A549 (cell line): ENCODE measurements around the gene ALDH6A1. TPM values are rescaled to one million over a fixed set of nuclear protein-coding genes. Genes with fewer than 3 reads are reported as not detected.

Experiments
- ATAC-seq, 2 experiments: fragments of 200-7000 bp in 1 of 2; fragments of >200 bp in 1 of 2; cut with Nextera tagmentation in 1 of 2; cut with Tn5 transposase in 1 of 2; 3 replicates each; pipeline versions ENCODE4 v1.8.0 to v1.9.1; 2018 to 2020; ENCODE audit warnings: mild to moderate bottlenecking in 1 of 2, moderate library complexity in 1 of 2
- CTCF ChIA-PET: fragments of 300-600 bp; sonication (Branson Sonifier 250); formaldehyde crosslinking; extraction: SDS; loops from one replicate; lab custom pipeline; 2021; ENCODE audit warnings: antibody characterized with exemption, inconsistent platforms; lab: Yijun Ruan, JAX
- POLR2A ChIA-PET: fragments of 350-600 bp; formaldehyde crosslinking; extraction: SDS; loops from one replicate; lab custom pipeline; 2021; ENCODE audit warnings: antibody characterized with exemption, inconsistent platforms; lab: Yijun Ruan, JAX
- DNase-seq, 2 experiments: peaks; one replicate each; pipeline versions ENCODE4 v3.0.0 to v3.0.0-alpha.2; 2011 to 2016; ENCODE audit warnings: low read depth in 1 of 2, low spot score in 1 of 2
- FAIRE-seq: peaks from 2 replicates; lab custom pipeline; 2011; peaks lifted over from hg19 to GRCh38; lab: Jason Lieb, UNC
- H3K27ac ChIP-seq, 2 experiments: fragments of >200 bp; sonication (Bioruptor Twin); formaldehyde crosslinking; 3 replicates each; pipeline ENCODE4 v1.5.1; 2016 to 2017
- H3K4me1 ChIP-seq: fragments of >200 bp; sonication (Bioruptor Twin); formaldehyde crosslinking; 3 replicates; pipeline ENCODE4 v1.6.1; 2016
- H3K4me2 ChIP-seq: fragments of >200 bp; sonication (Bioruptor Twin); formaldehyde crosslinking; 3 replicates; pipeline ENCODE4 v1.6.1; 2016
- H3K4me3 ChIP-seq: fragments of >200 bp; sonication (Bioruptor Twin); formaldehyde crosslinking; 3 replicates; pipeline ENCODE4 v1.5.1; 2016
- H3K9me3 ChIP-seq: fragments of >200 bp; sonication (Bioruptor Twin); formaldehyde crosslinking; 3 replicates; pipeline ENCODE4 v1.6.1; 2016
- EHF ChIP-seq: fragments of 250-450 bp; sonication (Bioruptor Pico); IDR thresholded peaks from 2 replicates; pipeline ENCODE4 v1.5.0; 2020; ENCODE audit warnings: mild to moderate bottlenecking
- EHMT2 ChIP-seq: fragments of 200-600 bp; sonication (generic); IDR thresholded peaks from 2 replicates; pipeline ENCODE4 v1.6.1; 2016; ENCODE audit warnings: antibody characterized with exemption, low read depth, mild to moderate bottlenecking, moderate library complexity
- ELK1 ChIP-seq: fragments of 150-350 bp; IDR thresholded peaks from 2 replicates; pipeline ENCODE4 v1.6.1; 2014; ENCODE audit warnings: low read depth, mild to moderate bottlenecking, low read length
- EP300 ChIP-seq, 2 experiments: fragments of >200 bp; sonication (Bioruptor Twin); formaldehyde crosslinking; IDR thresholded peaks; 2 replicates in 1 of 2; 3 replicates in 1 of 2; pipeline ENCODE4 v1.6.1; 2016 to 2017
- FOSL2 ChIP-seq, 2 experiments: fragments of 450-650 bp in 1 of 2; fragments of >200 bp in 1 of 2; sonication (Bioruptor Twin) in 1 of 2; formaldehyde crosslinking; IDR thresholded peaks; 2 replicates each; pipeline versions ENCODE4 v1.5.0 to v1.6.1; 2016 to 2020; ENCODE audit warnings: mild to moderate bottlenecking in 1 of 2, moderate library complexity in 1 of 2
- HDAC2 ChIP-seq: fragments of 200-600 bp; sonication (generic); IDR thresholded peaks from 2 replicates; pipeline ENCODE4 v1.6.1; 2016
- HMGXB4 ChIP-seq: fragments of 250-450 bp; sonication (Bioruptor Pico); IDR thresholded peaks from 2 replicates; pipeline ENCODE4 v1.5.0; 2021; ENCODE audit warnings: mild to moderate bottlenecking, moderate library complexity, borderline replicate concordance
- JUN ChIP-seq, 2 experiments: fragments of >200 bp; sonication (Bioruptor Twin); formaldehyde crosslinking; IDR thresholded peaks; 2 replicates in 1 of 2; 3 replicates in 1 of 2; pipeline ENCODE4 v1.6.1; 2016 to 2017
- JUNB ChIP-seq: fragments of >200 bp; sonication (Bioruptor Twin); formaldehyde crosslinking; IDR thresholded peaks from 2 replicates; pipeline ENCODE4 v1.6.1; 2016
- KDM5A ChIP-seq: fragments of 200-600 bp; sonication (generic); IDR thresholded peaks from 2 replicates; pipeline ENCODE4 v1.6.1; 2016; ENCODE audit warnings: antibody characterized with exemption, mild to moderate bottlenecking
- MAFK ChIP-seq: fragments of 450-650 bp; IDR thresholded peaks from 2 replicates; pipeline ENCODE4 v1.6.1; 2014; ENCODE audit not compliant: partially characterized antibody
- MYC ChIP-seq: IDR thresholded peaks from 2 replicates; pipeline ENCODE4 v1.6.1; 2012; ENCODE audit warnings: mild to moderate bottlenecking, inconsistent platforms, low read length, improper control_type of control experiment, borderline replicate concordance
- PBX3 ChIP-seq: IDR thresholded peaks from 2 replicates; pipeline ENCODE4 v1.6.1; 2012
- POLR2A ChIP-seq: IDR thresholded peaks from 2 replicates; pipeline ENCODE4 v1.6.1; 2012; ENCODE audit warnings: mild to moderate bottlenecking, low read length
- REST ChIP-seq: fragments of 200-600 bp; sonication (generic); IDR thresholded peaks from 2 replicates; pipeline ENCODE4 v1.6.1; 2016; ENCODE audit warnings: antibody characterized with exemption, mild to moderate bottlenecking, moderate library complexity
- SMC3 ChIP-seq: fragments of >200 bp; sonication (Bioruptor Twin); formaldehyde crosslinking; IDR thresholded peaks from 3 replicates; pipeline ENCODE4 v1.6.1; 2018; ENCODE audit warnings: inconsistent platforms
- TP53 ChIP-seq: fragments of 250-450 bp; sonication (Bioruptor Pico); IDR thresholded peaks from 2 replicates; pipeline ENCODE4 v1.5.0; 2021; ENCODE audit warnings: mild to moderate bottlenecking, moderate library complexity
- WGBS: methylation state at CpG from one replicate; pipeline ENCODE4 v1.1.6; 2017; ENCODE audit errors: missing lambda C conversion rate; 5-methylcytosine and 5-hydroxymethylcytosine counted together
- polyA plus RNA-seq, 4 experiments: library from polyadenylated mRNA; depleted of rRNA in 3 of 4; stranded (reverse); fragments of >200 nt; fragmentation: RNase III in 1 of 4; extraction: RNeasy Plus Mini Kit Qiagen cat#74134 plus additional on column Dnase treatment in 1 of 4; gene quantifications; 2 replicates in 3 of 4; 3 replicates in 1 of 4; pipeline ENCODE4 v1.2.3, GENCODE V29; 2011 to 2017

Gene ALDH6A1
- polyA plus RNA-seq, 2 of the 4 experiments (the other 2 are of a cell fraction): 2.4 to 8.1 TPM

- ChIA-PET CTCF (interaction anchor here (0.6 to 2.7 kb wide), 3 partner anchors 146 to 1200 kb away, joined by 3 to 7 read pairs (median 4); no protein-coding TSS in a partner anchor), POLR2A (no interaction called here)
- Histone ChIP-seq H3K27ac (no peak overlapping the region), H3K4me1 (no peaks in the 10 kb centered on the region), H3K4me2 (no peak overlapping the region), H3K4me3 (no peak overlapping the region), H3K9me3 (no peaks in the 10 kb centered on the region)
- ATAC-seq (no peak), DNase-seq (no peak), FAIRE-seq (no peak)
- 90% methylated on average over 2 of the region's 2 CpGs for WGBS
- TF ChIP-seq HDAC2: no peak
- no peak for TF ChIP-seq JUNB
- no peak for TF ChIP-seq HMGXB4 (CRISPR knock-in tag)
- no peak for TF ChIP-seq EP300 (IDR thresholded peaks at IDR 0.05)
- no peak for TF ChIP-seq TP53 (CRISPR knock-in tag)
- TF ChIP-seq ELK1: no peak
- TF ChIP-seq JUN (IDR thresholded peaks at IDR 0.05): no peak
- TF ChIP-seq KDM5A: no peak
- TF ChIP-seq MAFK: no peak
- TF ChIP-seq EHF (CRISPR knock-in tag): no peak
- no peak for TF ChIP-seq SMC3
- no peak for TF ChIP-seq EHMT2
- TF ChIP-seq POLR2A: no peak
These were observed 21.1 kb upstream of the ALDH6A1 start for GRCh38 chr14:74105381-74105780.

- Histone ChIP-seq H3K27ac (no peak overlapping the region), H3K4me2 (no peak overlapping the region), H3K4me1 (peaks cover 7% of the 10 kb centered on the region; the same call in 1 of the 3 replicates), H3K4me3 (no peak overlapping the region), H3K9me3 (no peaks in the 10 kb centered on the region)
- ATAC-seq (no peak), FAIRE-seq (no peak), DNase-seq (no peak)
- ChIA-PET POLR2A (no interaction called here), CTCF (interaction anchor here (0.9 to 1.3 kb wide), 2 partner anchors 22 to 162 kb away, joined by 3 read pairs; no protein-coding TSS in a partner anchor)
- 92% methylated on average over 8 of the region's 8 CpGs for WGBS
- no peak for TF ChIP-seq PBX3
- TF ChIP-seq EHF (CRISPR knock-in tag): no peak
- no peak for TF ChIP-seq REST
- TF ChIP-seq FOSL2 (IDR thresholded peaks at IDR 0.05): no peak
- TF ChIP-seq FOSL2 (CRISPR knock-in tag; IDR thresholded peaks at IDR 0.05): no peak
- no peak for TF ChIP-seq MYC
- no peak for TF ChIP-seq MAFK
These were observed 5.2 kb upstream of the ALDH6A1 start for GRCh38 chr14:74089251-74090020.
